ENCODE results near the gene CBLC. TPM values are rescaled to one million over a fixed set of nuclear protein-coding genes. Genes with fewer than 3 reads are reported as not detected.
"Not testable (repeated sequence)": the region's sequence is repeated elsewhere in the genome, so short reads cannot be mapped to it uniquely, and the experiment has no call there.

The CBLC gene
- total and polyA plus RNA-seq, 2 experiments from 2014 or later: 26.2 to 39.7 TPM

GRCh38 chr19:44822670-44823372 is 45.1 kb downstream of the CBLC start:
- TF ChIP-seq EZH2phosphoT487 (IDR thresholded peaks at IDR 0.05; ENCODE audit: low read depth, severe bottlenecking, unreplicated experiment): no peak
- no peak for TF ChIP-seq CTCF (IDR thresholded peaks at IDR 0.05; ENCODE audit: poor library complexity)
- no peak for TF ChIP-seq EZH2 (IDR thresholded peaks at IDR 0.05; ENCODE audit: borderline replicate concordance)
- Histone ChIP-seq H3K27ac (no peak overlapping the region), H4K20me1 (ENCODE audit: insufficient read depth, poor library complexity, severe bottlenecking) (no peaks in the 10 kb centered on the region), H3K36me3 (replicated peaks; ENCODE audit: insufficient read depth, low read depth) (no peaks in the 10 kb centered on the region), H3K4me1 (ENCODE audit: insufficient read depth) (peaks cover 4% of the 10 kb centered on the region), H3K79me2 (no peaks in the 10 kb centered on the region), H3K27me3 (peaks cover 4% of the 10 kb centered on the region), H3K4me2 (no peak overlapping the region), H3K4me3 (no peak overlapping the region), H3K9me3 (ENCODE audit: low read depth) (no peaks in the 10 kb centered on the region), H3K9me2 (replicated peaks; ENCODE audit: insufficient read depth) (no peaks in the 10 kb centered on the region), H2AFZ (no peak overlapping the region)
- no peak for DNase-seq (ENCODE audit: low spot score)
- WGBS (ENCODE audit: low lambda C conversion rate, missing lambda C conversion rate): 73% methylated on average over 10 of the region's 10 CpGs

GRCh38 chr19:44823373-44823698 is 45.6 kb downstream of the CBLC start:
- DNase-seq (ENCODE audit: low spot score): no peak
- 46% methylated on average over 4 of the region's 4 CpGs for WGBS (ENCODE audit: low lambda C conversion rate, missing lambda C conversion rate)
- no peaks in the 10 kb centered on the region for H3K36me3 ChIP-seq (replicated peaks; ENCODE audit: insufficient read depth, low read depth)
- no peak overlapping the region for H3K4me2 ChIP-seq
- H4K20me1 ChIP-seq (ENCODE audit: insufficient read depth, poor library complexity, severe bottlenecking): no peaks in the 10 kb centered on the region
- H3K79me2 ChIP-seq: no peaks in the 10 kb centered on the region
- H3K27ac ChIP-seq: no peak overlapping the region
- no peak overlapping the region for H2AFZ ChIP-seq
- no peaks in the 10 kb centered on the region for H3K4me1 ChIP-seq (ENCODE audit: insufficient read depth)
- peaks cover 4% of the 10 kb centered on the region for H3K27me3 ChIP-seq
- H3K4me3 ChIP-seq: no peak overlapping the region
- H3K9me3 ChIP-seq (ENCODE audit: low read depth): no peaks in the 10 kb centered on the region
- no peaks in the 10 kb centered on the region for H3K9me2 ChIP-seq (replicated peaks; ENCODE audit: insufficient read depth)
- no peak for TF ChIP-seq EZH2phosphoT487 (IDR thresholded peaks at IDR 0.05; ENCODE audit: low read depth, severe bottlenecking, unreplicated experiment)
- TF ChIP-seq CTCF (IDR thresholded peaks at IDR 0.05; ENCODE audit: poor library complexity): no peak
- no peak for TF ChIP-seq EZH2 (IDR thresholded peaks at IDR 0.05; ENCODE audit: borderline replicate concordance)

- peaks cover 4% of the 10 kb centered on the region for H3K27me3 ChIP-seq
- H3K79me2 ChIP-seq: no peaks in the 10 kb centered on the region
- no peaks in the 10 kb centered on the region for H3K4me1 ChIP-seq (ENCODE audit: insufficient read depth)
- H3K4me2 ChIP-seq: no peak overlapping the region
- H3K27ac ChIP-seq: no peak overlapping the region
- 88% methylated on average over 4 of the region's 4 CpGs for WGBS (ENCODE audit: low lambda C conversion rate, missing lambda C conversion rate)
- H3K9me3 ChIP-seq (ENCODE audit: low read depth): no peaks in the 10 kb centered on the region
- no peaks in the 10 kb centered on the region for H3K9me2 ChIP-seq (replicated peaks; ENCODE audit: insufficient read depth)
- DNase-seq (ENCODE audit: low spot score): no peak
- H4K20me1 ChIP-seq (ENCODE audit: insufficient read depth, poor library complexity, severe bottlenecking): no peaks in the 10 kb centered on the region
- TF ChIP-seq EZH2 (IDR thresholded peaks at IDR 0.05; ENCODE audit: borderline replicate concordance) (no peak), EZH2phosphoT487 (IDR thresholded peaks at IDR 0.05; ENCODE audit: low read depth, severe bottlenecking, unreplicated experiment) (no peak), CTCF (IDR thresholded peaks at IDR 0.05; ENCODE audit: poor library complexity) (no peak)
- H2AFZ ChIP-seq: no peak overlapping the region
- no peak overlapping the region for H3K4me3 ChIP-seq
- H3K36me3 ChIP-seq (replicated peaks; ENCODE audit: insufficient read depth, low read depth): no peaks in the 10 kb centered on the region
Observed at GRCh38 chr19:44824761-44825160, 47.1 kb downstream of the CBLC start.

- H3K79me2 ChIP-seq; H3K9me2 ChIP-seq (replicated peaks; ENCODE audit: insufficient read depth); H3K36me3 ChIP-seq (replicated peaks; ENCODE audit: insufficient read depth, low read depth); H4K20me1 ChIP-seq (ENCODE audit: insufficient read depth, poor library complexity, severe bottlenecking); H3K27ac ChIP-seq; DNase-seq (ENCODE audit: low spot score); H3K9me3 ChIP-seq (ENCODE audit: low read depth); H2AFZ ChIP-seq; H3K27me3 ChIP-seq; H3K4me1 ChIP-seq (ENCODE audit: insufficient read depth); H3K4me3 ChIP-seq; H3K4me2 ChIP-seq: not testable (repeated sequence)
- WGBS (ENCODE audit: low lambda C conversion rate, missing lambda C conversion rate): 81% methylated on average over 6 of the region's 6 CpGs
Observed at GRCh38 chr19:44832875-44833274, 55.2 kb downstream of the CBLC start.

GRCh38 chr19:44834399-44834798 is 56.7 kb downstream of the CBLC start:
- not testable (repeated sequence) for DNase-seq (ENCODE audit: low spot score)

More at GRCh38 chr19:44834399-44834798, 56.7 kb downstream of the CBLC start:
- 84% methylated on average over 8 of the region's 8 CpGs for WGBS (ENCODE audit: low lambda C conversion rate, missing lambda C conversion rate)
- H3K36me3 ChIP-seq (replicated peaks; ENCODE audit: insufficient read depth, low read depth); H3K4me3 ChIP-seq; H3K27ac ChIP-seq; H4K20me1 ChIP-seq (ENCODE audit: insufficient read depth, poor library complexity, severe bottlenecking); H3K9me2 ChIP-seq (replicated peaks; ENCODE audit: insufficient read depth); H3K4me2 ChIP-seq; H3K79me2 ChIP-seq; H3K4me1 ChIP-seq (ENCODE audit: insufficient read depth); H3K9me3 ChIP-seq (ENCODE audit: low read depth); H2AFZ ChIP-seq; H3K27me3 ChIP-seq: not testable (repeated sequence)

All from hepatocyte (in vitro differentiated cells).